Glutamatergic neuron (in vitro differentiated cells): ENCODE measurements around the gene SLC50A1. TPM values are rescaled to one million over a fixed set of nuclear protein-coding genes. Genes with fewer than 3 reads are reported as not detected.

ENCODE experiments used
- DNase-seq: peaks from one replicate; pipeline ENCODE4 v3.0.0; 2022
- H3K27ac Mint-ChIP-seq: one replicate; pipeline ENCODE4 v1.8.0; 2020; ENCODE audit warnings: mild to moderate bottlenecking, mixed read lengths, inconsistent platforms; ENCODE audit not compliant: unreplicated experiment
- H3K27me3 Mint-ChIP-seq: one replicate; pipeline ENCODE4 v1.8.0; 2020; ENCODE audit warnings: mild to moderate bottlenecking, moderate library complexity, mixed read lengths, inconsistent platforms; ENCODE audit not compliant: unreplicated experiment
- H3K36me3 Mint-ChIP-seq: one replicate; pipeline ENCODE4 v1.8.0; 2020; ENCODE audit warnings: mild to moderate bottlenecking, mixed read lengths, inconsistent platforms; ENCODE audit not compliant: unreplicated experiment
- H3K4me1 Mint-ChIP-seq: one replicate; pipeline ENCODE4 v1.8.0; 2020; ENCODE audit warnings: mild to moderate bottlenecking, low read depth, mixed read lengths, inconsistent platforms; ENCODE audit not compliant: unreplicated experiment
- H3K4me3 Mint-ChIP-seq: one replicate; pipeline ENCODE4 v1.8.0; 2020; ENCODE audit warnings: mild to moderate bottlenecking, mixed read lengths, inconsistent platforms; ENCODE audit not compliant: unreplicated experiment
- H3K9me3 Mint-ChIP-seq: one replicate; pipeline ENCODE4 v1.8.0; 2020; ENCODE audit warnings: mild to moderate bottlenecking, moderate library complexity, mixed read lengths, inconsistent platforms; ENCODE audit not compliant: unreplicated experiment
- CTCF ChIP-seq: fragments of 200-600 bp; sonication (generic); IDR thresholded peaks from one replicate; pipeline ENCODE4 v1.5.0; 2021; ENCODE audit not compliant: partially characterized antibody, unreplicated experiment
- total RNA-seq: library from RNA; stranded (reverse); fragmentation: NEBNext Ultra II Directional; extraction: Animal tissue kit (Norgen Biotek cat#: 25700); gene quantifications from one replicate; pipeline ENCODE4 v1.2.1, GENCODE V29; 2021; ENCODE audit not compliant: unreplicated experiment

SLC50A1 gene
- total RNA-seq, 1 donor from 2014 or later: 8.6 TPM

GRCh38 chr1:155174324-155175280 is 39.0 kb downstream of the SLC50A1 start:
- no peak for TF ChIP-seq CTCF
- peaks cover 5% of the 10 kb centered on the region for H3K36me3 Mint-ChIP-seq
- DNase-seq: peak; percentile 75

GRCh38 chr1:155175281-155175926 is 39.8 kb downstream of the SLC50A1 start:
- peaks cover 13% of the 10 kb centered on the region for H3K4me1 Mint-ChIP-seq
- DNase-seq: peak; percentile 23
- TF ChIP-seq CTCF: no peak
- H3K36me3 Mint-ChIP-seq: peaks cover 5% of the 10 kb centered on the region
- H3K4me3 Mint-ChIP-seq: peak overlapping the region; percentile 93
- H3K27ac Mint-ChIP-seq: peak overlapping the region; percentile 48
- H3K9me3 Mint-ChIP-seq: peaks cover 15% of the 10 kb centered on the region
- peaks cover 15% of the 10 kb centered on the region for H3K27me3 Mint-ChIP-seq

More at GRCh38 chr1:155174324-155175280, 39.0 kb downstream of the SLC50A1 start:
- Mint-ChIP-seq H3K4me3 (peak overlapping the region; percentile 93), H3K4me1 (peaks cover 13% of the 10 kb centered on the region), H3K27me3 (peaks cover 15% of the 10 kb centered on the region), H3K27ac (peak overlapping the region; percentile 94), H3K9me3 (peaks cover 15% of the 10 kb centered on the region)

- Mint-ChIP-seq H3K27ac (no peak overlapping the region), H3K4me1 (peaks cover 13% of the 10 kb centered on the region), H3K9me3 (peaks cover 15% of the 10 kb centered on the region), H3K27me3 (peaks cover 15% of the 10 kb centered on the region), H3K36me3 (peaks cover 5% of the 10 kb centered on the region), H3K4me3 (peak overlapping the region; percentile 71)
- DNase-seq: peak; percentile 27
- no peak for TF ChIP-seq CTCF
Observed at GRCh38 chr1:155175927-155176371, 40.3 kb downstream of the SLC50A1 start.

- peaks cover 5% of the 10 kb centered on the region for H3K36me3 Mint-ChIP-seq
- peak; percentile 81 for TF ChIP-seq CTCF
- peak overlapping the region; percentile 53 for H3K27ac Mint-ChIP-seq
- H3K27me3 Mint-ChIP-seq: peaks cover 15% of the 10 kb centered on the region
- peaks cover 13% of the 10 kb centered on the region for H3K4me1 Mint-ChIP-seq
- peak overlapping the region; percentile 67 for H3K4me3 Mint-ChIP-seq
- peaks cover 15% of the 10 kb centered on the region for H3K9me3 Mint-ChIP-seq
- DNase-seq: peak; percentile 86
Observed at GRCh38 chr1:155176544-155177071, 41.0 kb downstream of the SLC50A1 start.
